ENCODE measurements around the gene NNAT.

- TF ChIP-seq EZH2 (IDR thresholded peaks at IDR 0.05) = no peak
- TF ChIP-seq CTCF (IDR thresholded peaks at IDR 0.05) = no peak
- TF ChIP-seq EZH2phosphoT487 (IDR thresholded peaks at IDR 0.05) = no peak
Measured at GRCh38 chr20:37567331-37567665, 46.2 kb downstream of the NNAT start.
